GM12801 (cell line): ENCODE data around the gene ALKBH3.

Experiments used
- TF ChIP-seq, protein P1 (sequence below): IDR thresholded peaks from one replicate; pipeline ENCODE4 v1.5.1; 2011; ENCODE audit warnings: control low read depth; ENCODE audit not compliant: insufficient read length; ENCODE audit errors: extremely low read depth

Gene ALKBH3

DNA sequence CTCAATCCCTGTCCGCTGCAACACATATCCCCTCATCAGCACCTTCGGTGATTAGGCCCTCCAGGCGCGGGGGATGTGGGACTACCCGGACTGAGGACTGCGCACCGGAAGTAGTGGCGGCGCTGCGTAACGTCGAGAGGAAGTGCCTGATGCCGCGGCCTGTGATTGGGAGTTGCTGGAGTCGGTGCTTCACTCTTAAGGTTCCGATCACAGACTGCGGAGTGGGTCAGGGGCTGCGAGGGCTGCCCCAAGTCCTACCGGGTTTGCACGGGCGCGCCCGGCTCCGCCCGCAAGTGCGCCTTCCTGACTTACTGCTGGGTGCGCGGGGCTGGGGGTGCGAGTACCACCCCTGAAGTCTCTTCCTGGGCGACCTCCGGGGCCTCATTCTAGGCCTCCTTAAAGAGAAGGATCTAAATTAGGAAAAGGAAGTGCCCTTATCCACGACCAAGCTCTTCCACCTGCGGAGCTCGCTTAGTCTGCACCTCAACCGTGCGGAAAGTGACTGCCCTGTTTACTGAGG lies at the start of gene ALKBH3:
ALKBH3 (plus strand) TSS at position 192 of the 520 bp plus-strand sequence. CDS start 1,822 bp downstream, outside the sequence.
- TF ChIP-seq, protein P1, sequence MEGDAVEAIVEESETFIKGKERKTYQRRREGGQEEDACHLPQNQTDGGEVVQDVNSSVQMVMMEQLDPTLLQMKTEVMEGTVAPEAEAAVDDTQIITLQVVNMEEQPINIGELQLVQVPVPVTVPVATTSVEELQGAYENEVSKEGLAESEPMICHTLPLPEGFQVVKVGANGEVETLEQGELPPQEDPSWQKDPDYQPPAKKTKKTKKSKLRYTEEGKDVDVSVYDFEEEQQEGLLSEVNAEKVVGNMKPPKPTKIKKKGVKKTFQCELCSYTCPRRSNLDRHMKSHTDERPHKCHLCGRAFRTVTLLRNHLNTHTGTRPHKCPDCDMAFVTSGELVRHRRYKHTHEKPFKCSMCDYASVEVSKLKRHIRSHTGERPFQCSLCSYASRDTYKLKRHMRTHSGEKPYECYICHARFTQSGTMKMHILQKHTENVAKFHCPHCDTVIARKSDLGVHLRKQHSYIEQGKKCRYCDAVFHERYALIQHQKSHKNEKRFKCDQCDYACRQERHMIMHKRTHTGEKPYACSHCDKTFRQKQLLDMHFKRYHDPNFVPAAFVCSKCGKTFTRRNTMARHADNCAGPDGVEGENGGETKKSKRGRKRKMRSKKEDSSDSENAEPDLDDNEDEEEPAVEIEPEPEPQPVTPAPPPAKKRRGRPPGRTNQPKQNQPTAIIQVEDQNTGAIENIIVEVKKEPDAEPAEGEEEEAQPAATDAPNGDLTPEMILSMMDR, result no peak

DNA sequence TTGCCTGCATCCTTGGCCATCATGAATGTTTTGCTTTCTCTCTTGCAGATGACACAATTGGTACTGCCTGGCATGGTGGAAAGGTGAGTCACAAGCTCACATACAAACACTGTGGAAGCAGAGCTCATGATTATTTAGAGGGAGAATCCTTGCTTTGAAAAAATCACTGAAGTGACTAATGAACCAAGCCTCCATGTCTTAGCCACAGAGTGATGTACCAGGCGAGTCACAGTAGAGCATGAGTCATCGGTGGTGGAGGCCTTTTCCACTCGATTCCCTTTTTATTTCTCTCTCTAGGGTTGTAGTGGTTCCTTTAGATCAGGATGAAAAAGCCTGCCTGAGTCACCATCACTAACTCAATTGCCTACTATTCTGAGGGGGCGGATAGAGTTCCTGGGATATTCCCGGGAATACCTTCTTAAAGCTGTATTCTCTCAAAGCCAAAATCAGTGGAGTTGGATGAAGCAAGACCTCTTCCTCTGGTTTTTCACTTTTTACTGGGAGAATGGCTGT lies 49.6 kb upstream of the ALKBH3 start:
- TF ChIP-seq, protein P1, result no peak

- TF ChIP-seq, protein P1, result no peak
These were observed 48.1 kb upstream of the ALKBH3 start for GRCh38 chr11:43832536-43832935.

DNA sequence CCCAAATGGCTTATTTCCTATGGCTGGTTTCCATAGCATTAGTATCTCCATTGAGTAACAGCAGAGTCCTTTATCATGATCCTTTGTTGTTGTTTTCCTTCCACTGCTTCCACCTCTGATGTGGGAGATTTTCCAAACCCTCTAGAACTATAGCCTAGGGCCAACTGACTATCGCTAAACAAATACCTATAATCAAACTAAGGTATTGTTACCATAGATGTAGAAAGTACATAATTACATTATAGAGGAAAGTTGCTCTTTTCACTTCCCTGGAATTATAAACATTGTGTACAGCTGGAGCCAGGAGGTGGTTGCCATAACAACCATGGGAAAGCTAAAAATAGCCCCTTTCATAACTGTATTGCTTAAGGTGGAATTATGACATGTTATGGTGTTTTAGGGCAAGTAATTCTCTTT lies 47.0 kb upstream of the ALKBH3 start:
- TF ChIP-seq, protein P1, result no peak

DNA sequence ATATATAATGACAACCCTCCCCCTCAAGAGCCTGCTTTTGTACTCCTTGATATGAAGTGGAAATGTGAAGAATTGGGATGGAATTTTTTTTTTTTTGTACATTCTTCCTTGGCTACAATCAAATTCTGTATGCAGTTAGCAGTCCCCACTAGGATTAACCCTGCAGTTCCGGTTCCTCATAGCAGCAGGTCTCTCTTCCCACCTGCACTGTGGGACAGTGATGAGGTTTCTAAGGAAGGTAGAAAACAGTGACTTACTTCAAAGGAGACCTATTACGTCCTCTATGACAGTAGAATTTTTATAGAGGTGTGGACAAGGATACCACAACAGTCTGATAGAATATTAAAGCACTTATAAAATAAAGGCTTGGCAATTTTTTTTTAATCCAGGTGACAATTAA lies 46.3 kb upstream of the ALKBH3 start:
- TF ChIP-seq, protein P1, result no peak

DNA sequence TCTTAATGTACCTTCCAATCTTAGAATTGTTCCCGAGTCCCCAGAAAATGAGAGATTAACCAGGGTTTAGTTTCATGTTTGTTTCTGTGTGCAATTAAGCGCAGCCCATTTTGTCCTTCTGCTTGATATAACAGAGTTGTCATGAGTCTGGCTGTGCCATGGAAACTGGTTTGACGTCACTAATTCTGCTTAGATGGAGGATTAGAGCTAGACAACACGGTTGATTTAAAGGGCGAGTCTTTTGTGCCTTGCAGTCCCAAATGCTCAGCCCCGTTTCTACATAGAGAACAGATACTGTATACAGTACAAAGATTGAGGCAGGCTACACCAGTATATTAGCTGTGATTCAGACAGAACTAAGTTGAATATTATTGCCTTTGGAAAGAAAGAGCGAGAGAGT lies 45.5 kb upstream of the ALKBH3 start:
- TF ChIP-seq, protein P1, result no peak

DNA sequence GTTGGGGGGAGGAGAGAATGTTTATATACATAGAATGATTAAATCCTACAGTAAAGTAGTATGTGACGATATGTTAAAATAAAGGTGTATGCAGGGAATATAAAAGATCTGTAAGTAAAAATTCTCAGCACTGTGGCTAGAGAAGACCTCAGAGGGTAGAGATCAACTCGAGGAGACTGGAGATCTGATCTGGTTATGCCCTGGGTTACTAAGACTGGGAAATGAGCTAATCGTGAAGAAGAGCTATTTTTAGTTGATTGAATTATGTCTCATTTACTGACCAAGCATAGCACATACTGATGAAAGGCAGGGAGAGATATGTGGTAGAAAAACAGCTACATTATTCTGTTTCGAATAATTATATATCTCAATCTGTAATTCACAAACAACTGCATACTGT lies 42.8 kb upstream of the ALKBH3 start:
- TF ChIP-seq, protein P1, result no peak

DNA sequence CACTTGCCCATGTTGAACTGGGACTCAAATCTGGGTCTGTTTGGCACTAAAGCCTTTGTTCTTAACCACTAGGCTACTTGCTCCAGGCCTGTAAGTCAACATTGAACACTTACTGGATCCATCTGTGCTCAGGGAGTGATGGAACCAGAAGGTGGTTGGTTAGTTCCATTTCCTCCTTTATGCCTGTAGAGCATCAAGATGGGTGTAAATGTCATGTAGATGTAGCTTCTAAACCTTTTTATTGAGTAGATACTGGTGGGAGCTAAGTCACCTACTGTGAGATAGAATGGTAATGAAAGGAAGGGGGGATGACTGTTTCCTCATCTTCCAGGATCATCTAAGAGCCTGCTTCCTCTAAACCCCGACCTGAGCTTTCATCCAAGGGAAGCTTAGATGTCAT lies 38.6 kb upstream of the ALKBH3 start:
- TF ChIP-seq, protein P1, result no peak
